ENCODE measurements around the gene VRK3.

DNA sequence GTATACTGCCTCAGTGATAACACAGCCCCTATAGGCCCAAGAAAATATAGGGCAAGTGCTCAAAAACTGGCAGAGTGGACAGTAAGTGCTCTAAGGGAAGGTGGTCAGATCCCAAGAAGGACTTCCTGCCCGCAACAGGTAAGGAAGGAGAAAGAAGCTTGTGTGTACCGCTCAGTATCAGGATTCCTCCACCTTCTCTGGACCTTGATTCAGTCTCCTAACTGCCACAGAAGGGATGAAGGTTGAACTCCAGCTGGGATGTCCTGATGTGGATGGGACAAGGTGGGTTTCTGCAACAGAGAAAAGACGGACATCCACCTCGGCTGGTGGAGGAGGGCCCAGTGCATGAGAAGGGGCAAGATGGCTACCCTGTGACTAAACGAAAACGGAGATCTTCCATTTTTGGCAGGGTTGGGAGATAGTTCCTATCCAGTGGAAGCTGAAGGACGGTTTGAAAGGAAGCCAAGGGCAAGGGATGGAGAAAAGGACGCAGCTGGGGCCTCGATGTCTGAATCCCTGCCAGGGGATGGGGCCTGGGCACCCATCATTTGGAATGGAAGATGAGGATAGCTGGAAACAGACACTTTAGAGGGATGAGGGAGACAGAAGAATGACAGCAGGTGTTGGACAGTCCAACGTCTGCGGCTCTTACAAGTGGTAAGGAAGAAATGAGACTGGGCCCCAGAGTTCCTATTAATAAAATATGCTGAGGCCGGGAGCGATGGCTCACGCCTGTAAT is 97.5 kb downstream of the VRK3 start:
- TF ChIP-seq EZH2 (IDR thresholded peaks at IDR 0.05; ENCODE audit: borderline replicate concordance, low read depth, low read length, poor library complexity, severe bottlenecking) (no peak), CTCF (conservative IDR thresholded peaks at IDR 0.05; ENCODE audit: low read depth, low read length) (no peak)

All from A673 (cell line).